ENCODE results near the gene PROB1. TPM values are rescaled to one million over a fixed set of nuclear protein-coding genes. Genes with fewer than 3 reads are reported as not detected.
"Not testable (repeated sequence)": the region's sequence is repeated elsewhere in the genome, so short reads cannot be mapped to it uniquely, and the experiment has no call there.

The PROB1 gene
- total RNA-seq, 2 donors from 2014 or later: 1.9 to 4.9 TPM

- TF ChIP-seq, protein P1, sequence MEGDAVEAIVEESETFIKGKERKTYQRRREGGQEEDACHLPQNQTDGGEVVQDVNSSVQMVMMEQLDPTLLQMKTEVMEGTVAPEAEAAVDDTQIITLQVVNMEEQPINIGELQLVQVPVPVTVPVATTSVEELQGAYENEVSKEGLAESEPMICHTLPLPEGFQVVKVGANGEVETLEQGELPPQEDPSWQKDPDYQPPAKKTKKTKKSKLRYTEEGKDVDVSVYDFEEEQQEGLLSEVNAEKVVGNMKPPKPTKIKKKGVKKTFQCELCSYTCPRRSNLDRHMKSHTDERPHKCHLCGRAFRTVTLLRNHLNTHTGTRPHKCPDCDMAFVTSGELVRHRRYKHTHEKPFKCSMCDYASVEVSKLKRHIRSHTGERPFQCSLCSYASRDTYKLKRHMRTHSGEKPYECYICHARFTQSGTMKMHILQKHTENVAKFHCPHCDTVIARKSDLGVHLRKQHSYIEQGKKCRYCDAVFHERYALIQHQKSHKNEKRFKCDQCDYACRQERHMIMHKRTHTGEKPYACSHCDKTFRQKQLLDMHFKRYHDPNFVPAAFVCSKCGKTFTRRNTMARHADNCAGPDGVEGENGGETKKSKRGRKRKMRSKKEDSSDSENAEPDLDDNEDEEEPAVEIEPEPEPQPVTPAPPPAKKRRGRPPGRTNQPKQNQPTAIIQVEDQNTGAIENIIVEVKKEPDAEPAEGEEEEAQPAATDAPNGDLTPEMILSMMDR (IDR thresholded peaks at IDR 0.05): no peak
- no peaks in the 10 kb centered on the region for H3K27me3 ChIP-seq (replicated peaks; ENCODE audit: insufficient read depth)
- H3K36me3 ChIP-seq: peaks cover 26% of the 10 kb centered on the region
- H3K4me1 ChIP-seq (ENCODE audit: control insufficient read depth in 1 of 2, low read depth in 2 of 2): peaks cover 0 to 5% of the 10 kb centered on the region in 2 donors
- ATAC-seq (ENCODE audit: insufficient number of reproducible peaks, low FRiP score, low read depth): no peak
- DNase-seq (ENCODE audit: low spot score): no peak
- no peaks in the 10 kb centered on the region for H3K9me3 ChIP-seq
- no peak overlapping the region for H3K27ac ChIP-seq
- no peak overlapping the region for H3K4me3 ChIP-seq
Observed at GRCh38 chr5:139361835-139362429, 33.0 kb downstream of the PROB1 start.

DNA sequence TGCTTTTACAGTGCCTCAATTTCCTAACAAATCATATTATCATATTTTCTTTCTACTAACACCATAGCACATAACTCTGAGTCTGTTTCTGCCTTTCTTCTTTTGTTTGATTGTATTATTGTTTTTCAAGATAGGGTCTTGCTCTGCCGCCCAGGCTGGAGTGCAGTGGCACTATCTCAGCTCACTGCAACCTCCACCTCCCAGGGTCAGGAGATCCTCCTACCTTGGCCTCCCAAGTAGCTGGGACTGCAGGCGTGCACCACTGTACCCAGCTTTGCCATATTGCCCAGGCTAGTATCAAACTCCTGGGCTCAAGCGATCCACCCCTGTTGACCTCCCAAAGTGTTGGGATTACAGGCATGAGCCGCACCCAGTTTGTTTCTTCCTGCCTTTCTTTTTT, 34.5 kb downstream of the PROB1 start:
- peaks cover 12% of the 10 kb centered on the region for H3K36me3 ChIP-seq
- H3K27ac ChIP-seq: no peak overlapping the region
- DNase-seq (ENCODE audit: low spot score) (no peak), ATAC-seq (ENCODE audit: insufficient number of reproducible peaks, low FRiP score, low read depth) (no peak)
- no peak overlapping the region for H3K4me3 ChIP-seq
- TF ChIP-seq, protein P1 (IDR thresholded peaks at IDR 0.05): no peak
- no peaks in the 10 kb centered on the region for H3K27me3 ChIP-seq (replicated peaks; ENCODE audit: insufficient read depth)
- no peaks in the 10 kb centered on the region for H3K9me3 ChIP-seq
- peaks cover 0 to 5% of the 10 kb centered on the region in 2 donors for H3K4me1 ChIP-seq (ENCODE audit: control insufficient read depth in 1 of 2, low read depth in 2 of 2)

DNA sequence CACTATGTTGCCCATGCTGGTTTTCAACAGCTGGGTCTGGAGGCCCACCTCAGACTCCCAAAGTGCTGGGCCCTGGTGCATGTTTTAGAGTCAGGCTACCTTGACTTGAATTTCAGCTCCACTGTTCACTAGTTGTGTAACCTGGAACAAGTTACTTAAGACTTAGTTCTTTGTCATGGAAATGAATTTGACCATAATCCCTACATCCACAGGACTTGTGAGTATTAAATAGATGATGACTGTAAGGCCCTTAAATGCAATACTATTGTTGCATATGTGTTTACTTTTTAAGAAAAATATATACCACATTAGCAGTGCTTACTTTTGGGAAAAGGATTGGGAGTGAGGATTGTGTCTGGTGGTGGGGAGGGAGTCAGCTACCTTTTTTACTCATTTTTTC, 36.8 kb downstream of the PROB1 start:
- H3K27ac ChIP-seq: no peak overlapping the region
- no peak overlapping the region for H3K4me3 ChIP-seq
- H3K27me3 ChIP-seq (replicated peaks; ENCODE audit: insufficient read depth): no peaks in the 10 kb centered on the region
- ATAC-seq (ENCODE audit: insufficient number of reproducible peaks, low FRiP score, low read depth) (no peak), DNase-seq (ENCODE audit: low spot score) (no peak)
- no peaks in the 10 kb centered on the region for H3K9me3 ChIP-seq
- H3K36me3 ChIP-seq: no peaks in the 10 kb centered on the region
- peaks cover 0 to 9% of the 10 kb centered on the region in 2 donors for H3K4me1 ChIP-seq (ENCODE audit: control insufficient read depth in 1 of 2, low read depth in 2 of 2)
- TF ChIP-seq, protein P1 (IDR thresholded peaks at IDR 0.05): no peak

DNA sequence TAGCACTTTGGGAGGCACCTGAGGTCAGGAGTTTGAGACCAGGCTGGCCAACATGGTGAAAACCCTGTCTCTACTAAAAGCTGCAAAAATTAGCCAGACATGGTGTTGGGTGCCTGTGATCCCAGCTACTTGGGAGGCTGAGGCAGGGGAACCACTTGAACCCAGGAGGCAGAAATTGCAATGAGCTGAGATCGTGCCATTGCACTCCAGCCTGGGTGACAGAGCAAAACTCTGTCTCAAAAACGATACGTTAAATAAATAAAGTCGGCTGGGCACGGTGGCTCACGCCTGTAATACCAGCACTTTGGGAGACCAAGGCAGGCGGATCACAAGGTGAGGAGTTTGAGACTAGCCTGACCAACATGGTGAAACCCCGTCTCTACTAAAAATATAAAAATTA, 39.0 kb downstream of the PROB1 start:
- H3K4me1 ChIP-seq (ENCODE audit: control insufficient read depth in 1 of 2, low read depth in 2 of 2); DNase-seq (ENCODE audit: low spot score); H3K4me3 ChIP-seq; H3K27ac ChIP-seq; H3K27me3 ChIP-seq (replicated peaks; ENCODE audit: insufficient read depth); H3K9me3 ChIP-seq; H3K36me3 ChIP-seq; ATAC-seq (ENCODE audit: insufficient number of reproducible peaks, low FRiP score, low read depth): not testable (repeated sequence)

DNA sequence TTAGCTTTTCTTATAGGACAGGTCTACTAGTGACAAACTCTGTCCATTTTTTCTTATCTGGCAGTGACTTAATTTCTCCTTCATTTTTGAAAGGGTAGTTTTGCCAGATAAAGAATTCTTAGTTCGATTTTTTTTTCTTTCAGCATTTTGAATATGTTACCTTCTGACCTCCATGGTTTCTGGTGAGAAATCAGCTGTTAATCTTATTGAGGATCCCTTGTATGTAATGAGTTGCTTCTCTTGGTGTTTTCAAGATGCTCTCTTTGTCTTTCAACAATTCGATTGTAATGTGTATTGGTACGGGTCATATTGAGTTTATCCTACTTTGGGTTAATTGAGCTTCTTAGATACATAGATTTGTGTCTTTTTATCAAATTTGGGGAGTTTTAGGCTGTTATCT, 40.7 kb downstream of the PROB1 start:
- Histone ChIP-seq H3K9me3 (no peaks in the 10 kb centered on the region), H3K27me3 (replicated peaks; ENCODE audit: insufficient read depth) (no peaks in the 10 kb centered on the region), H3K4me1 (ENCODE audit: control insufficient read depth in 1 of 2, low read depth in 2 of 2) (peaks cover 4 to 10% of the 10 kb centered on the region in 2 donors), H3K27ac (no peak overlapping the region), H3K4me3 (no peak overlapping the region), H3K36me3 (no peaks in the 10 kb centered on the region)
- ATAC-seq (ENCODE audit: insufficient number of reproducible peaks, low FRiP score, low read depth) (no peak), DNase-seq (ENCODE audit: low spot score) (no peak)
- TF ChIP-seq, protein P1 (IDR thresholded peaks at IDR 0.05): no peak

DNA sequence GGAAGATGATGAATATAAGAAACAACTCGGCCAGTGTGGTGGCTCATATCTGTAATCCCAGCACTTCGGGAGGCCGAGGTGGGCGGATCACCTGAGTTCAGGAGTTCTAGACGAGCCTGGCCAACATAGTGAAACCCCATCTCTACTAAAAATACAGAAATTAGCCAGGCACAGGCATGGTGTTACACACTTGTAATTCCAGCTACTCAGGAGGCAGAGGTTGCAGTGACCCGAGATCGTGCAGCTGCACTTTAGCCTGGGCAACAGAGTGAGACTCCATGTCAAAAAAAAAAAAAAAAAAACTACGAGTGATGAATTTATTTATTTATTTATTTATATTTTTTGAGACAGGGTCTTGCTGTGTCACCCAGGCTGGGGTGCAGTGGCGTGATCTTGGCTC, 47.0 kb downstream of the PROB1 start:
- H3K4me1 ChIP-seq (ENCODE audit: control insufficient read depth in 1 of 2, low read depth in 2 of 2): peaks cover 25 to 28% of the 10 kb centered on the region in 2 donors
- ATAC-seq (ENCODE audit: insufficient number of reproducible peaks, low FRiP score, low read depth): not testable (repeated sequence)

GRCh38 chr5:139345442-139345841, 49.5 kb downstream of the PROB1 start:
- not testable (repeated sequence) for H3K4me3 ChIP-seq; H3K27me3 ChIP-seq (replicated peaks; ENCODE audit: insufficient read depth); DNase-seq (ENCODE audit: low spot score); H3K36me3 ChIP-seq; H3K27ac ChIP-seq; H3K9me3 ChIP-seq; ATAC-seq (ENCODE audit: insufficient number of reproducible peaks, low FRiP score, low read depth)
- H3K4me1 ChIP-seq (ENCODE audit: control insufficient read depth in 1 of 2, low read depth in 2 of 2): peaks cover 27 to 39% of the 10 kb centered on the region in 2 donors

More for the DNA sequence above, 47.0 kb downstream of the PROB1 start:
- H3K9me3 ChIP-seq; H3K4me3 ChIP-seq; H3K27ac ChIP-seq; DNase-seq (ENCODE audit: low spot score); H3K36me3 ChIP-seq; H3K27me3 ChIP-seq (replicated peaks; ENCODE audit: insufficient read depth): not testable (repeated sequence)

Data from thoracic aorta (tissue), 2 donors.